ENCODE data around the gene BCL3. TPM values are rescaled to one million over a fixed set of nuclear protein-coding genes. Genes with fewer than 3 reads are reported as not detected.

Gene BCL3
- total and polyA plus RNA-seq, 2 of the 4 experiments (the other 2 are of a cell fraction), result 1.6 to 26.0 TPM

DNA sequence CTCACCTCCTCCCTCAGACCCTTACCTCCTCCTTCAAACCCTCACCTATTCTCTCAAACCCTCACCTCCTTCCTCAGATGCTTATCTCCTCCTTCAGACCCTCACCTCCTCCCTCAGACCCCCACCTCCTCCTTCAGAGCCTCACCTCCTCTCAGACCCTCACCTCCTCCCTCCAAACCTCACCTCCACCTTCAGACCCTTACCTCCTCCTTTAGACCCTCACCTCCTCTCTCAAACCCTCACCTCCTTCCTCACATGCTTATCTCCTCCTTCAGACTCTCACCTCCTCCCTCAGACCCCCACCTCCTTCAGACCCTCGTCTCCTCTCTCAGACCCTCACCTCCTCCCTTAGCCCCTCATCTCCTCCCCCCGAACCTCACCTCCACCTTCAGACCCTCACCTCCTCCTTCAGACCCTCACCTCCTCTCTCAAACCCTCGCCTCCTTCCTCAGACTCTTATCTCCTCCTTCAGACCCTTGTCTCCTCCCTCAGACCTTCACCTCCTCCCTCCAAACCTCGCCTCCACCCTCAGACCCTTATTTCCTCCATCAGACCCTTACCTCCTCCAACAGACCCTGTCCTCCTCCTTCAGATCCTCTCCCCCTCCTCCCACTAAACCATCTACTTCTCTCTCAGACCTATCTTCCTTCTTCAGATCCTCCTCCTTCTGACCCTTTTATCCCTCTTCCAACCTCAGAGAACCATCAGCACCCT is 2.5 kb upstream of the BCL3 start:
- no TSS peak for BruUV-seq (replicated peaks)
- dilution Hi-C loops (cut with HindIII; ENCODE audit: low sequenced_read_pairs, unreplicated experiment) (no loop called here), in situ Hi-C loops (cut with MboI; ENCODE audit: low sequenced_read_pairs) (no loop called here), intact Hi-C loops (cut with micrococcal nuclease) (no loop called here)
- H3K4me1 ChIP-seq (ENCODE audit: control insufficient read depth, insufficient read depth, low read length), result peaks cover 32% of the 10 kb centered on the region
- peaks cover 5 to 38% of the 10 kb centered on the region in 2 experiments; a peak in 3 of 4 replicates for H3K79me1 ChIP-seq (ENCODE audit: low read depth in 1 of 2, low read length in 2 of 2)
- H3K18ac ChIP-seq (ENCODE audit: low read depth, low read length), result peak overlapping the region; percentile 78
- H4K20me1 ChIP-seq (ENCODE audit: insufficient read depth, low read length), result peaks cover 16% of the 10 kb centered on the region
- no peak overlapping the region for H2AFZ ChIP-seq (replicated peaks; ENCODE audit: low read length, poor library complexity)
- ATAC-seq (ENCODE audit: low read depth) (no peak), DNase-seq (no peak)
- WGBS, 2 experiments (ENCODE audit: extremely low coverage in 2 of 2, insufficient read length in 1 of 2), result 78% methylated on average over 4 of the region's 4 CpGs; no CpG with 5 or more reads in 1 of the 2 experiments
- H3K9me1 ChIP-seq (ENCODE audit: insufficient read depth, low read length), result peaks cover 17% of the 10 kb centered on the region
- H2BK5ac ChIP-seq (ENCODE audit: low read depth, low read length, poor library complexity, severe bottlenecking), result peak overlapping the region; percentile 50
- TF ChIP-seq FOS (IDR thresholded peaks at IDR 0.05; ENCODE audit: low read depth, low read length) (no peak), CHD1 (IDR thresholded peaks at IDR 0.05; ENCODE audit: low read depth, low read length) (no peak), POLR2A (IDR thresholded peaks at IDR 0.05; ENCODE audit: low read depth, low read length) (no peak), SMC3 (IDR thresholded peaks at IDR 0.05; ENCODE audit: low read depth, low read length) (no peak)
- TF ChIP-seq, protein P1, sequence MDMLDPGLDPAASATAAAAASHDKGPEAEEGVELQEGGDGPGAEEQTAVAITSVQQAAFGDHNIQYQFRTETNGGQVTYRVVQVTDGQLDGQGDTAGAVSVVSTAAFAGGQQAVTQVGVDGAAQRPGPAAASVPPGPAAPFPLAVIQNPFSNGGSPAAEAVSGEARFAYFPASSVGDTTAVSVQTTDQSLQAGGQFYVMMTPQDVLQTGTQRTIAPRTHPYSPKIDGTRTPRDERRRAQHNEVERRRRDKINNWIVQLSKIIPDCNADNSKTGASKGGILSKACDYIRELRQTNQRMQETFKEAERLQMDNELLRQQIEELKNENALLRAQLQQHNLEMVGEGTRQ (IDR thresholded peaks at IDR 0.05; ENCODE audit: low read depth, low read length), result no peak
- peak overlapping the region; percentile 93 for H2BK20ac ChIP-seq (ENCODE audit: low read depth, low read length)
- no peak overlapping the region for H3K4me3 ChIP-seq (ENCODE audit: insufficient read depth, low read depth, low read length)
- H2BK120ac ChIP-seq (ENCODE audit: low read depth, low read length), result peak overlapping the region; percentile 96
- H3K9ac ChIP-seq (ENCODE audit: low read depth, low read length), result peak overlapping the region; percentile 43; the same call in 1 of the 2 replicates
- H2AK9ac ChIP-seq (replicated peaks; ENCODE audit: low read depth, low read length, poor library complexity), result peak overlapping the region; percentile 92
- H3K9me3 ChIP-seq (ENCODE audit: control insufficient read depth, insufficient read depth, low read length), result no peaks in the 10 kb centered on the region
- H3K36me3 ChIP-seq (ENCODE audit: control insufficient read depth, insufficient read depth, low read length), result peaks cover 9% of the 10 kb centered on the region
- H4K5ac ChIP-seq (ENCODE audit: low read depth, low read length), result peak overlapping the region; percentile 37
- no peak overlapping the region for H3K4me2 ChIP-seq (ENCODE audit: low read depth, low read length)
- H3K27me3 ChIP-seq (ENCODE audit: control insufficient read depth, insufficient read depth, low read length), result no peaks in the 10 kb centered on the region
- peak overlapping the region; percentile 94 for H2AK5ac ChIP-seq (ENCODE audit: low read depth, low read length)
- ChIA-PET CTCF (interaction anchor here (1.4 kb wide), 1 partner anchor 22 kb away, joined by 7 read pairs; no protein-coding TSS in a partner anchor), POLR2A (ENCODE audit: unreplicated experiment) (no interaction called here)
- peak overlapping the region; percentile 98 for H2BK15ac ChIP-seq (ENCODE audit: low read depth, low read length)
- H3K56ac ChIP-seq (ENCODE audit: extremely low read depth, insufficient read depth, low read length), result no peak overlapping the region
- H3K14ac ChIP-seq (replicated peaks; ENCODE audit: low read depth, low read length), result peak overlapping the region; percentile 91
- H3K4ac ChIP-seq (ENCODE audit: low read depth, low read length), result peak overlapping the region; percentile 98
- peak overlapping the region; percentile 13 to 85 for H4K8ac ChIP-seq (ENCODE audit: low read depth in 2 of 2, low read length in 2 of 2)
- H3K27ac ChIP-seq (ENCODE audit: insufficient read depth, low read length), result peak overlapping the region; percentile 61
- H3K23ac ChIP-seq (ENCODE audit: low read depth, low read length), result peak overlapping the region; percentile 81; the same call in 1 of the 2 replicates
- peak overlapping the region; percentile 91 for H4K91ac ChIP-seq (ENCODE audit: insufficient read depth, low read depth, low read length)
